NCI-H2171 treated with DMSO at 0.1 percent for 48 hours (cell line): ENCODE results near the gene ZDHHC24.

Experiments
- DNase-seq: peaks from one replicate; lab custom pipeline; 2025; lab: John Stamatoyannopoulos, UW

Gene ZDHHC24

GRCh38 chr11:66471142-66471541 lies 74.7 kb downstream of the ZDHHC24 start:
- DNase-seq: no peak
